Measurements from ENCODE around the gene ZEB2. TPM values are rescaled to one million over a fixed set of nuclear protein-coding genes. Genes with fewer than 3 reads are reported as not detected.
A peak's percentile ranks its signal among the peaks of the same experiment; 100 is the strongest.

Gene ZEB2
- total and polyA plus RNA-seq, 4 donors, result 7.6 to 39.6 (median 22.2) TPM

- TF ChIP-seq FOXA1 (IDR thresholded peaks at IDR 0.05) (no peak), NR2F2 (IDR thresholded peaks at IDR 0.05) (no peak), JUND (IDR thresholded peaks at IDR 0.05) (peak in 1 of 2 donors; percentile 9), HNF4A (conservative IDR thresholded peaks at IDR 0.05) (no peak)
- 72% methylated on average over 3 of the region's 3 CpGs for WGBS
- H3K4me1 ChIP-seq (ENCODE audit: control insufficient read depth in 4 of 4, insufficient read depth in 4 of 4, low read length in 3 of 4), result peaks cover 0 to 12% (median 0%) of the 10 kb centered on the region in 4 donors
- peaks cover 0 to 7% (median 0%) of the 10 kb centered on the region in 4 donors for H3K27me3 ChIP-seq (ENCODE audit: control insufficient read depth in 4 of 4, insufficient read depth in 4 of 4, low read length in 3 of 4)
- H3K9ac ChIP-seq (ENCODE audit: low read depth in 1 of 2, low read length in 2 of 2), result no peak overlapping the region
- DNase-seq (ENCODE audit: low spot score), result no peak
- H3K9me3 ChIP-seq (ENCODE audit: control insufficient read depth in 4 of 4, low read length in 3 of 4), result no peaks in the 10 kb centered on the region
- H3K4me3 ChIP-seq (ENCODE audit: low read depth in 1 of 3, low read length in 3 of 3), result no peak overlapping the region
- H3K36me3 ChIP-seq (ENCODE audit: control insufficient read depth in 4 of 4, insufficient read depth in 3 of 4, low read depth in 1 of 4, low read length in 3 of 4), result no peaks in the 10 kb centered on the region
- peak overlapping the region; percentile 1 to 50 for H3K27ac ChIP-seq (ENCODE audit: low read depth in 1 of 2, low read length in 2 of 2)
These were observed 63.9 kb downstream of the ZEB2 start for GRCh38 chr2:144455987-144456386.

DNA sequence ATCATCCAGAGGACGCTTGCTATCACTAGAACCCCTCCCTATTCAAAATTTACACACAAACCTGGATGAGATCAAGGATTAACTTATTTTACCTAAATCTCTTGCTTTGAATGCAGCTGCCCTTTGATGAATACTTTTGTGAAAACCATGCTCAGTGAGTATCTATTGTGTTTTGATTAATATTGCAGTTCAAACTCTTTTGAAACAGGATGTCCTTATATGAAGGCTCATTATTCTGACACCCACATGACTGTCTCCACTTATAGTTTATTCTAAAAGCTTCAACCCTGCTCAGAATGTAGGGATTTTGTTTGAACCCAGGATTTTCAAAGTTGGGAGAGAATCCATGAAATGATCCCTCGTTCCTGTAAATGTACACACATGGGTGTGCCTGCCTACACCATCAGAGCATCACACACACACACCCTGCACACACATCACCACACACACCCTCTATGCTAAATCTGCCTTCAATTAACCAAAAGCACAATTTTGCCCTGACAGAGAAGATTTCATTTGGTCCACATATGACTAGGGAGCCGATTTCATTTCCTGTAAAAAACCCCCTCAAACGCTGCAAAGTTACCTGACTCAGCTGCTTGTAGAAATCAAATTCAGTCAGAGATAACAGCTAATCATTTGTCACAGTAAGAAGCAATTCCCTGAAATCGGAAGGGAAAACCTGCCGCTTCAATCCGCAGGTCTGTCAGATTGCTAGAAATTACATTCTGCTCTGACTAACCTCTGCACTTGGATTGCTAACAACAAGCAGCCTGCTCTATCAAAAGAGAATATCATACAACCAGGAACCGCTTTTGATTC is 65.2 kb downstream of the ZEB2 start:
- H3K4me1 ChIP-seq (ENCODE audit: control insufficient read depth in 4 of 4, insufficient read depth in 4 of 4, low read length in 3 of 4), result peaks cover 0 to 12% (median 0%) of the 10 kb centered on the region in 4 donors
- no peak overlapping the region for H3K4me3 ChIP-seq (ENCODE audit: low read depth in 1 of 3, low read length in 3 of 3)
- TF ChIP-seq RXRA (IDR thresholded peaks at IDR 0.05) (no peak), TAF1 (conservative IDR thresholded peaks at IDR 0.05) (no peak), HNF4A (conservative IDR thresholded peaks at IDR 0.05) (no peak), EGR1 (IDR thresholded peaks at IDR 0.05; ENCODE audit: low read depth in 2 of 2) (no peak), JUND (IDR thresholded peaks at IDR 0.05) (no peak), HNF4G (IDR thresholded peaks at IDR 0.05) (no peak), MAX (IDR thresholded peaks at IDR 0.05) (no peak), FOXA1 (IDR thresholded peaks at IDR 0.05) (no peak), SP1 (IDR thresholded peaks at IDR 0.05) (no peak), REST (IDR thresholded peaks at IDR 0.05) (no peak), ATF3 (IDR thresholded peaks at IDR 0.05) (no peak)
- TF ChIP-seq, protein P1, sequence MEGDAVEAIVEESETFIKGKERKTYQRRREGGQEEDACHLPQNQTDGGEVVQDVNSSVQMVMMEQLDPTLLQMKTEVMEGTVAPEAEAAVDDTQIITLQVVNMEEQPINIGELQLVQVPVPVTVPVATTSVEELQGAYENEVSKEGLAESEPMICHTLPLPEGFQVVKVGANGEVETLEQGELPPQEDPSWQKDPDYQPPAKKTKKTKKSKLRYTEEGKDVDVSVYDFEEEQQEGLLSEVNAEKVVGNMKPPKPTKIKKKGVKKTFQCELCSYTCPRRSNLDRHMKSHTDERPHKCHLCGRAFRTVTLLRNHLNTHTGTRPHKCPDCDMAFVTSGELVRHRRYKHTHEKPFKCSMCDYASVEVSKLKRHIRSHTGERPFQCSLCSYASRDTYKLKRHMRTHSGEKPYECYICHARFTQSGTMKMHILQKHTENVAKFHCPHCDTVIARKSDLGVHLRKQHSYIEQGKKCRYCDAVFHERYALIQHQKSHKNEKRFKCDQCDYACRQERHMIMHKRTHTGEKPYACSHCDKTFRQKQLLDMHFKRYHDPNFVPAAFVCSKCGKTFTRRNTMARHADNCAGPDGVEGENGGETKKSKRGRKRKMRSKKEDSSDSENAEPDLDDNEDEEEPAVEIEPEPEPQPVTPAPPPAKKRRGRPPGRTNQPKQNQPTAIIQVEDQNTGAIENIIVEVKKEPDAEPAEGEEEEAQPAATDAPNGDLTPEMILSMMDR (IDR thresholded peaks at IDR 0.05; ENCODE audit: low read depth, low read length, missing input control), result no peak
- DNase-seq (ENCODE audit: low spot score), result no peak
- no peak overlapping the region for H3K9ac ChIP-seq (ENCODE audit: low read depth in 1 of 2, low read length in 2 of 2)
- no peaks in the 10 kb centered on the region for H3K9me3 ChIP-seq (ENCODE audit: control insufficient read depth in 4 of 4, low read length in 3 of 4)
- peaks cover 0 to 7% (median 0%) of the 10 kb centered on the region in 4 donors for H3K27me3 ChIP-seq (ENCODE audit: control insufficient read depth in 4 of 4, insufficient read depth in 4 of 4, low read length in 3 of 4)
- peak overlapping the region; percentile 44 to 67 for H3K27ac ChIP-seq (ENCODE audit: low read depth in 1 of 2, low read length in 2 of 2)
- 26% methylated on average over 8 of the region's 8 CpGs for WGBS
- H3K36me3 ChIP-seq (ENCODE audit: control insufficient read depth in 4 of 4, insufficient read depth in 3 of 4, low read depth in 1 of 4, low read length in 3 of 4), result no peaks in the 10 kb centered on the region
